Activated T-cell treated with anti-CD3 and anti-CD28 coated beads for 1 hour (primary cell): ENCODE measurements around the gene EEFSEC.

Source experiments
- DNase-seq: peaks from one replicate; pipeline ENCODE4 v3.0.0-alpha.2; 2020; ENCODE audit warnings: low read depth

Gene EEFSEC

DNA sequence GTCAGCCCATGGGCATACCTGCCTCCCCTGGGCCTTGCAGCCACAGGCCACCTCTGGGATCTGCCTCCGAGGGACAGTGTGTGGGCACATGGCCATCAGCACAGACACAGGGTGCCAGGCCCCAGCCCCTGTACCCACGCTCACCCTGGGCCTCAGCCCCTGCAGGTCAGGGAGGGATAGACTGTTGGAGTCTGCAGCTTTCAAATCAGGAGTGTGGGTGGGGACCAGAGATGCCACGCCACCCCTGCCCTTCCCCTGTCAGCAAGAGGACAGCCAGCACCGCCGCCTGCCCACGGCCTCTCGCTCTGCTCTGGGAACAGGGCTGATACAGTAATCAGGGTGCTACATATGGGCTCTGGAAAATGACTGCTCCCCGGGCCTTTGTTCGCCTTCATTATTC, 240.8 kb downstream of the EEFSEC start:
- no peak for DNase-seq

DNA sequence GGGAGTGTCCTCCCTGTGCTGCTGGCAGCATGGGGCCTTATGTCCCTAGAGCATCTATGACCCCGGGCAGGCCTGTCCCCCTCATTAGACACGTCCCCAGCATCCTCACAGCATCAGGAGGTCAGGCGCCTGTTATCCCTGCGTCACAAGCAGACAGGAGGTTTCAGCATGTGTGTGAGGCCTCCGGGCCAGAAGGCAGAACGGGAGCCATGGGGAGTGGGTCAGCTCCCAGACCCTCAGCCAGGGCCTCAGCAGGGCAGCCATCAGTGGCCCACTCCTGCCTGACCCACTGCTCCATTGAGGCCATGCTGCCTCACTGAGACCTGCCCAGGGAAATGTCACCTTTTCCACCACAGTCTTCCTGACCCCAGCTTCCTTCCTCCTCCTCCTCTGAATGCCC, 241.8 kb downstream of the EEFSEC start:
- DNase-seq = no peak

DNA sequence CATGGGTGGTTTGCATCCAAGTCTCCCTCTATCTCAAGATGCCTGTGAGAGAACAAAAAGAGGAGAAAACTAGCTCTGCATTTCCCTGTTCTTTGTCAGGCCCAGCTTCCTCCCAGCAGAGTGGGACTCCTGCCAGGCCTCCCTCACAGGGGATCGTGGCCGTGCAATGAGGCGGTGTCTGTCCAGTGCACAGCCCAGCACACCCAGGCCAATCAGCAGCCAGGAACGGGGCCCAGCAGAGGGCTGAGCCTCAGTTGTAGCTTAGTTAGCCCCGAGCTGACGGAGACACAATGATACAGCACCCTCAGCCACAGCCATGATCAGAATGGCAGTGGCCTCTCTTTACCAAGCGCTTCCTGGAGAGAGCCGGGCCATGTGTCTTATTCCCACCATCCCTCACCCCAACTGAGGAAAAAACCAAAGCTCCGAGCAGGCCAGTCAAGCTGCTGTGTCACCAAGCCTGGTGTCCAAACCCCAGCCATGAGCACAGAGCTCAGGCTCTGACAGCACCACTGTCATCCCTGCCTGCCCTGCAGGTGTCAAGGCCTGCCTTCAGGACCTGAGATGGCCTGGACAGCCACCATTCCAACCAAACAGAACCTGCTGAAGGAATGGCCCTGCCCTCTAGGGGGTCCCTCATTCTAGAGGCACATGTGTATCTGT, 242.3 kb downstream of the EEFSEC start:
- no peak for DNase-seq

DNA sequence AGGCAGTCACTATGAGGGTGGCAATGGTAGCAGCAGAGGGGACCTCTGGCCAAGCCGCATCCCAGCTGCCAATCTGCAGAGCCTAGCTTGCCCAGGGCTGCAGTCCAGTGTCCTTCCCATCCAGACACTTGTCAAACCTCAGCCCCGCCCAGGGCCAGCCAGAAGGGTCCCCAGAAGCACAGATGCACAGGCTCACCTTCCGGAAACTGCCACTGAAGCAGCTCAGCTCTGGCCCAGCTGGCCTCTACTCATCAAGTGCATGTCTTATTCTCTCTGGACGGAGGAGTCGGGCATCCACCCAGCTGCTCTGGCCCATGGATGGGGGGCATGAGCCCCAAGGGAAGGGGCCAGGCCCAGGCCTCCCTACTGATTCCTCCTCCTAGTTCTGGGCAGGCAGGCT, 244.2 kb downstream of the EEFSEC start:
- no peak for DNase-seq

DNA sequence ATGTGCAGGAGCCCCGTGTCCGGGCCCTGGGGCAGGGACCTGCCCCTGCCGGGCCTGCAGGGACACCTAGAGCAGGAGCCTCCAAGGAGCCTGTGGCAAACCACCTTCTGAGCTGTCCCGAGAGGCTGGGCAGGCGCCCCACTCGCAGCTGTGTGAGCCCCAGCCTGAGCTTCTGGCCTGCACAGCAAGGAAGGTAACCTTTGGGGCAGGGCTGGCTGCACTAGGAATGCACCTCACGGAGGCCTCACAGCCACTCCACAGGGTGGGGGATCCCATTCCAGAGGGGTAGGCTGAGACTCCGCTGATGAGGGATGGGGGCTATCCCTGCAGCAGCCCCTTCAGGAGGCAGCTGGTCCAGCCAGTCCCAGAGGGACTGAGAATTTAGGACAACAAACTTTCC, 245.3 kb downstream of the EEFSEC start:
- DNase-seq = no peak

DNA sequence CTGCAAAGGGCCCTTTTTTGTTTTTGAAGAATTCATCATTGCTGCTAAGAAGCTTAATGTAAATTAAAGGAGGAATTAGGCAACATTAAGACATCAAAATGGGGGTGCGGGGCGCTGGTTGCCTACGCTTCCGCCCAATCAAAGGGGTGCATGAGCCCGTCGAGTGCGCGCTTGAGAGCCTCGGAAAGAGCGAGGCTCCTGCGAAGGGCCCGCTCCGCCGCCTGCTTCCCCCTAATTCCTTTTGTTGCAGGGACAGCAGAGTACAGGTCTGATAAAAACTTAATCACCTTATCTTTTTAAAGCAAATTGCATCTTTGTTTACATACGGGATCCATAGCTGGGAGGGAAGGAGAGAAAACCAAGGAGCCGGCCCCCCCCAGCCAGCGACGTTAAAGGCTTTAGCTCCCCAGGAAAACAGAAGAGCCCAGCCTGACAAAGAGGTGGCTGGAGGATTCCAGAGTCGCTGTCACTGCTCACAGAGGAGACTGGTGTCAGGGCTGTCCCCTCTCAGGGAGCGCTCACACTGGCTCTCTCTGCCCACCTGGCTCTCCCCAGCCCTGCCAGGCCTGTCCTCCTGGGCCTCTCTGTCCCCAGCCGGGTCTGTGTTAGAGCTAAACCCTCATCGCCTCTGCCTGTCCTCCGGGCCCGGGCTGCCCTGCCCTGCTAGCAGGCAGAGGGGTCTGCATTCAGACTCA, 246.1 kb downstream of the EEFSEC start:
- DNase-seq = no peak

DNA sequence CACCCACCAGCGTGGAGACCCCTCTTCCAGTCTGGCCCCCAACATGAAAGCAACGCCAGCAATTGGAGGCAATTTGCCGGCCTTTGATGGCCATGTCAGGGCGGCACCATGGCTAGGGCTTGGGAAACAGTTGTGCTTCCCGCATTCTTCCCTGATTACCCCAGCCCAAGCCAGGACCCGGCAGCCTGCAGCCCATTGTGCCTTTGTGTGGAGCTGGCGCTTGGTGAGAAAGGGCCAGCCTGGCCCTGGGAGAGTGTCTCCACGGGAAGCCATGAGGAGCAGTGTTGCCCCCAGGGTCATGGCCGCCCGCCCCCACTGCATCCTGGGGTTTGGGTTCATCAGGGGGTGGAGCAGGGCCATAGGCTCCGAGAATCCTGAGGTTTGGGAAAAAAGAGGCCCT, 247.4 kb downstream of the EEFSEC start:
- no peak for DNase-seq

DNA sequence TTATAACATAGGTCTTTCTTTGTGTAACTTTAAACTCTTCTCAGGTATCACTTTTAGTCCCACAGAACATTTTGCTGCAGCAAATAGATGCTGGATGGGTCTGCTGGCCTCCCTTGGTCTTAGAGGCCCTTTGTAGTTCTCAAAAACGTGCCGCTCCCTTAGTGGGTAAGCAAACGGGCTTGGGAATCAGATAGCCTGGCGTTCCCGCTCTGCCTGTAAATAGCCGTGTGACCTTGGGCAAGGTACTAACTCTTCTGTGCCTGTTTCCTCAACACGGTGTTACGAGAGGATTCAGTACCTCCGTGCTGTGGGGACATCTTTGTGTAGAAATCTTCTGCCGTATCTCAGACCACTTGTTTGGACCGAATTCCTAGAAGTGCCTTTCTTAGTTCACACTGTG, 249.0 kb downstream of the EEFSEC start:
- no peak for DNase-seq

DNA sequence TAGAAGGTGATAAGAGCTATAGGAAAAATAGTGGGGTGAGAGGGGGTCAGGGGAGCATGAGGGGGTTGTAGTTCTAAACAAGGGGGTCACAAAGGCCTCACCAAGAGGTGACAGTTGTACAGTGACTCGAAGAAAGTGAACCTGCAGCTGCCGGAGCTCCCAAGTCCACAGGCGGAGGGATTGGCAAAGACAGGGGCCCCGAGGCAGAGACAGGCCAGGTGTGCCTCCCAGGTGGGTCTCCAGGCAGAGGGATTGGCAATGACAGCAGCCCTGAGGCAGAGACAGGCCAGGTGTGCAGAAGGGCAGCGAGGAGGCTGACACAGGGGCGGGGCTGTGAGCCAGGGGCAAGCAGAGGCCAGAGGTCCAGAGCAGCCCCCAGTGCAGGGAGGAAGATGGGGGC, 249.7 kb downstream of the EEFSEC start:
- DNase-seq = no peak

DNA sequence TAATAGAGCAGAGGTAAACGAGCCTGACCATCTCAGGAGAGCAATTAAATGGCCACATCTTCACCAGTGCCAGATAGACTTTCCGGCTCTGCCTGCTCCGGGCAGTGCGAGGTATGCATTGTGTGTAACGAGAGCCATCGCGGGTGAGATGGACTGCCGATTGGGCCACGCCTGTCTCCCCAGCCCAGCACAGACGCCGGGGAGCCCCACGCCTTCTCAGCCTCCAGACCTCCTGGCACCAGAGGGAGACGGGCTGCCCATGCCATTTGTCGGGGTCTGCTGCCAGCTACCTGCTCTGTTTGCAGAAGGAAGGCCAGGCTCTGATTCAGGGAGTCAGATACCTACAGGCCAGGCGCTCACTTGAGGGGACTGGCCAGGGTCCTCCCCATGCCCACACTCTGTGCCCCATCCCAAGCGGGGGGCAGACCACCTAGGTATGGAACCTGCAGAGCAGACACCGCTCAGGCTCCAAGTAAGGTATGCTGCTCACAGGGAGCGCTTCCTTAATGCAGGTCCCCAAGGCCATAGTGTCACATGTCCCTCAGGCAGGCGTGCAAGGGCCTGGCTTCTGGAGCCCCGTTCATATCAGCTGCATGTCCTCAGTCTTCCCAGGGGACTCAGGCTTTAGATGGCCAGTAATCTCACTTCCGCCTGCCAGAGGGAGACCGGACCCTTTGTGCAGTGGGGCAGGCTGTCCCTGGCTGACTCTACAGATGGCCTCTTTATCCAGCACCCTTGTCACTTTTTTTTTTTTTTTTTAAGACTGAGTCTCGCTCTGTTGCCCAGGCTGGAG, 251.2 kb downstream of the EEFSEC start:
- DNase-seq = no peak

DNA sequence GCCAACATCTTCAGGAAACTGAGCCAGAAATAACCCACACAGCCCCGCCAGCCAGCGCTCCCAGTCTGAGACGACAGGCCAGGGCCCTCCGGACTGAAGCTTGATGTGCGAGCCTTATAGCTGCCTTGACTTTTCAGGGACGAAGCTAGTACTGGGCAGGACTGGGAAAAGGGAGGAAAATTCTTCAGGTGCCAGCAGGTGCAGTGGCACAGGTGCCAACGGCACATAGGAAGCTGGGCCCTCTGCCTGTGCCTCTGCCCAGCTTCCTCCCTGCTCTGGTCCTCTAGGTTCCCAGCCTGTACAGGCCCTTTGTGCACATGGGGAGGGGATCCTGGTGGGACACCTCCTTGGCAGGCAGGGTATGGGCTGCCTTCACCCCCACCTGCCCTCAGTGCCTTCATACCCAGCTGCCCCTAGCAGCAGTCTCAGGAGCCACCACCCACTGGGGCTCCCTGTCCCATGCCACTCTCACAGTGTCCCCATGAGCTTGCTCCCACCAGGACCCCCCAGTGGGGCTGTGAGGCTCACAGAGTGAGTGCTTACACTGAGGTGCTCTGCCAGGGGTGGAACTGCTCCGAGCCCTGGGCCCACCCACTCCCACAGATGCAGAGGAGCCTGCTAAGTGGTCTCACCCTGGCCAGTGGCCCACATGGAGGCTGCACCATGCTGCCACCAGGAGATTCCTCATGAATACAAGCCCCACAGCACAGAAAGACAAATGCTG, 252.4 kb downstream of the EEFSEC start:
- DNase-seq = no peak

DNA sequence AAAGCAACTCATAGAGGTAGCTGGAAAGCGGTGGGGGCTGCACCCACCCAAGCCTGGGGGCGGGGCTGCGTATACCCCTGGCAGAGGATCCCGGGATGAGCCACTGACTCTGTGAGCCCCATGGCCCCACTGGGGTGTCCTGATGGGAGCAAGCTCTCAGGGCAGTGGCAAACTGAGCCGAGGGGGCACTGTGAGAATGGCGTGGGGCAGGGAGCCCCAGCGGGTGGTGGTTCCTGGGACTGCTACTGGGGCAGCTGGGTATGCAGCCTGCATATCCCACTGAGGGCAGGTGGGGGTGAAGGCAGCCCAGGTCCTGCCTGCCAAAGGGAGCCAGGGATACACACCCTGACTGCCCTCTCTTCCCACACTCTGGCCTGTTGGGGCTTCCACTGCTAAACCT, 254.0 kb downstream of the EEFSEC start:
- DNase-seq = no peak

DNA sequence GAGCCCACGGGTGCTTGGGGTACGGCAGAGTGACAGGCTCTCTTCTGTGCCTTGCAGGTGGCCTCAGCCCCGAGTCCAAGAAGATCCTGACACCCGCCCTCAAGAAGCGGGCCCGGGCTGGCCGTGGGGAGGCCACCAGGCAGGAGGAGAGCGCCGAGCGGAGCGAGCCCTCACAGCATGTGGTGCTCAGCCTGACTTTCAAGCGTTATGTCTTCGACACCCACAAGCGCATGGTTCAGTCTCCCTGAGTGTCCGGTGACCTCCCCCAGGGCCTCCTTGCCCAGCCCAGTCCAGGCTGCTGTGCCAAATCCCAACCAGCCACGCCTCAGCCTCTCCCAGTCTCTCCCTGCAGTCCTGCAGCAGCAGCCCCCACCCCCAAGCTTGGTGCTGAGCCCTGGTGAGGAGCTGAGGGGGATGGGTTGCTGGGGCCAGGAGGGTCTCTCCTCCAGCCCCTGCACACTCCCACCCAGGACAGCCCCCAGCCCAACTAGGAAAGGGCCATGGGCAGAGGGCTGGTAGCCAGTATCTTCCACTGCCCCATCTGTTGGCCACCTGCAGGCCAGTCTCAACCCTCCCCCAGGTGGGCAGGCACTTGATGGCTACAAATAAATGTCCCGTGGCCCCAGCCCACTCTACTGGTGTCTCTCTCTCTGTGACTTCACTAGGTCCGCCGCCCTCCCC, 254.9 kb downstream of the EEFSEC start:
- no peak for DNase-seq

DNA sequence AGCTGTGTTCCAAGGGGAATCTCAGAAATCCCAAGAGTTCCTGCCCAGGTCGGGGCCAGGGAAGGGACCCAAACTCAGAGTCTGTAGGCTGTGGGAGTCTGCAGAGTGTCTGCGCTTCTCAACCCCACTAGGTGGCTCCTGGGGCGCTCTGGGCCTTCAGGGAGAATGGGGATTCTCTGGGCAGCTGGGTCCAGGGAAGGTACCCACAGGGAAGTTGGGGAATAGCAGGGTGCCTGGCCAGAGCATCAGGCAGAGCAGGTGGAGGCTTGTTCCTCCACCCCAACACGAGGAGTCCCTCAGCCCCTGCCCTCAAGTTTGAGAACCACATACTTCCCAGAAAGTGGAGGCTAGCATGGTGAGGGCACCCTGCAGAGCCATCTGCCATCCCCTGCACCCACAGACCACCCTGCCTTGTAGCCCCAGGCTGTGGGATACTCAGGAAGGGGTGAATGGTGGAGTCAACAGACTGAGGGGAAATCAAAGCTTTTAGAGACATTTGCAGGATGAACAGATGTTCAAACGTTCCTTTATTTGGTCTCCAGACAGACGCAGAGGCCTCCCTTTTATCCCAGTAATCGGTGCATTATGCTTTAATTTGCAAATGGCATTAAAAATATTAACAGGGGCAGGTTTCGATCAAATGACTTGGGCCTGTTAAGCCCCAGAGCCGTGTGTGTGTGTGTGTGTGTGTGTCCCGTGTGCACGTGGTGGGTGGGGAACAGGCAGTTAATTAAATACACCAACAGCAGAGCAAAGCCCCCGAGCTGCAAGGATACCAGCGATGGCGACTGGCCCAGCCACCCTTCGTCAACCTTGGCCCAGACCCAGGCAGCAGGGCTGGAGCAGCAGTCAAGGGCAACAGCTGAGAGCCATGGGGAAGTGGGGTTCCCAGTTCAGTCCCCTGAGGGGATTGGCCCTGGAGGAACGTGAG, 255.7 kb downstream of the EEFSEC start:
- no peak for DNase-seq

DNA sequence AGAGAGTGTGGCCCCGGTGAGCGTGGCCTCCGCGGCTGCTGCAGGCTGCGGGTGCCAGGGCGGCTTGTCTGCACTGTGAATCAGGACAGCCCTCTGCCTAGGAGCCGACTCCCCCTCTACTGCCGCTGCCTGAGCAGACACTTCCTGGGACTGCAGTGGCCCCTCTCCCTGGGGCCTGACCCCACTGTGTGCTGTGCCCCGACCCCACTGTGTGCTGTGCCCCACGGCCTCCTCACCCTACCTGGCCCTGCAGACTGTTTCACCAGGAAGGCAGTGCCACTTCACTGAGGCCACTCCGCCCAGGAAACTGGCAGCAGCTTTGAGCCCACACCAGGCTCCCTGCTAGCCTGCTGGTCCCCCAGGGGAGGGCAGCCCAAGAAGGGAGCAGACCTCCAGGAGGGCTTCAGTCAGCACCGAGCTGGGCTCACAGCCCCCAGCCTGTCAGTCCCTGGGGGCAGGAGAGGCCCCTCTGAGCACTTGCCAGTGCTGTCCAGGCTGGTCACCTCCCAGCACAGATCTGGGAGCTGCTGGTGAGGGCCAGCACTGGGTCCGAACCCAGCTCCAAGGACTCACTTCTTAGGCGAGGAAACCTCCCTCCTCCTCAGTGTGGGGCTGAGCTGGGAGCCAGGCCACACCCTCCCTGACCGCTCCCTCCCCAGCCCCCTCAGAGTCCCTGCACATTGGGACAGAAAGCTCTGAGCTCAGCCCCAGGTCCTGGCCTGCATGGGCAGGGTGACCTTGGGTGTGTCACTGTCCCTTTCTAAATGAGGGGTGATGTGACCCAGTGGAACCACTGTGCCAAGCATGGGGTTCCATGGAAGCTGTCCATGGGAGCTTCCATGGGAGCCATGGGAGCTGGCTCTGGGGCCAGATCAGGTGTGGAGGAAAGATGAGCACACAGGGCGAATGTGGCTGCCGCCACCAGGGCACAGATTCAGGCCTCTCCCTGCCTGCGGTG, 256.6 kb downstream of the EEFSEC start:
- DNase-seq = no peak

DNA sequence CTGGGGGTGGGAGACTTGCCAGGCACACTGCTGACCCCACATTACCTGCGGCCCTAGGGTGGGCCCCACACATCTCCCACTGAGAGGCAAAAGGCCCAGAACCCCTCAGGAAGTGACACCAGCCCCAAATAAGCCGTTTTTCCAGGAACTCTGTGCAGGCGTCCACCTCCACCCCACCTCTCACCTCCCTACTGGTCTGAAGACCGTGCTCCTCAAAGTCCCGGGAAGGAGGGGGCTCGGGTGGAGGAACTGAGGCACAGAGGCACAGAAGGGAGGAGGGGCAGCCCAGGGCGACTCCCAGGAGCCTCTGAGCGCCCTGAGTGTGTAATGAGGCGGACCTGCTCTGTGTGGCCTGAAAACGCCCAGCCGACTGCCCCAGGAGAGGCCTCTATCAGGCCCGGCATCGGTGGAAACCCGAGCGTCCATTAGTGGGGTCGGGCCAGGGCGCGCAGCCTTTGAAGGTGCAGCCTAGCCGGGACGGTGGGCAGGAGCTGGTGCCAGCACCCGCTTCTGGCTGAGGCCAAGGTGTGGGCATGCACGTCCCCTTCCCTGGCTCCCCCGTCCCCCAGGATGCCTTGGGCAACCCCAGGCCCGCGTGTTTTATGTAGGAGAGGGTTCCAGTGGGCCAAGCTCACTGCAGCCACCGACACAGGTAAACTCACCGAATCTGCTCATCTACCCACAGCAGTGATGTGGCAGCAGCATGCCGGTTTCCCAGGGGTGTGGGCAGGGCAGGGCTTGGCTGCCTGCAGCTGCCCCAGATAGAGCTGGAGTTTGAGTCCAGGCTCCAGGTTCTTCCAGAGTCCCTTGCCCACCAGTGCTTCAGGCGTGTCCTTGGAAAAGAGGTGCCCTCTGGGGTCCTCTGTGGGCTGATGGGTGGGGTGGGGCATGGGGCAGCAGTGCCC, 257.6 kb downstream of the EEFSEC start:
- no peak for DNase-seq

DNA sequence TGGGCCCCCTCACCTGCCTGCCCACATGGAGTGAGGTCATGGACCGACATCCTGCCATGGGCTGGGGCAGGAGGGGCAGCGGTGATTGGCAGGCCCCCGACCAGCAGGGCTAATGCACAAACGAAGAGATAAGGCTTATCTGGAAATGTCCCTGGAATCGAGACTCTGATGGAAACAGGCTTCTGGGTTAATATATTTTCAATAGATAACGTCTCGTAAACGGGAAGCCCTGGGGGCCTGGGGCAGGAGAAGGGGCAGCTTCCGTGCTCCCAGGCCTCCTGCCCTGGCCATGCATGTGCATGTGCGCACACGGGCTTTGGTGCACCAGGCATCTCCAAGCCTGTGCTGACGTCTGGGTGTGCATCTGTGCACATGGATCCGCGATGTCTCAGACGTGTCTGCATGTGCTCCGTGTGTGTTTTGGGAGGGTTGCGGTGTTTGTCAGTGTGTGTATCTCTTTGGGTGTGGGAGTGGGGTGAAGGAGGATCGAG, 258.3 kb downstream of the EEFSEC start:
- DNase-seq = no peak
